Mucosa of rectum (tissue), 2 donors: Measurements from ENCODE around the gene MBD4.
"Not testable (repeated sequence)": the region's sequence is repeated elsewhere in the genome, so short reads cannot be mapped to it uniquely, and the experiment has no call there.

Experiments
- H3K27ac ChIP-seq, 2 donors: one replicate each; pipeline ENCODE4 v1.7.0; 2013; ENCODE audit warnings: inconsistent platforms in 2 of 2, low read depth in 2 of 2, low read length in 2 of 2
- H3K27me3 ChIP-seq, 2 donors: one replicate each; pipeline ENCODE4 v1.7.0; 2013; ENCODE audit warnings: low read length in 2 of 2; ENCODE audit not compliant: control insufficient read depth in 2 of 2, insufficient read depth in 2 of 2
- H3K36me3 ChIP-seq, 2 donors: one replicate each; pipeline ENCODE4 v1.7.0; 2013; ENCODE audit warnings: low read length in 2 of 2; ENCODE audit not compliant: control insufficient read depth in 2 of 2, insufficient read depth in 2 of 2
- H3K4me1 ChIP-seq, 2 donors: one replicate each; pipeline ENCODE4 v1.7.0; 2013; ENCODE audit warnings: low read length in 2 of 2, mild to moderate bottlenecking in 1 of 2; ENCODE audit not compliant: control insufficient read depth in 2 of 2, insufficient read depth in 2 of 2
- H3K4me3 ChIP-seq, 2 donors: one replicate each; pipeline ENCODE4 v1.7.0; 2013; ENCODE audit warnings: low read length in 2 of 2
- H3K9ac ChIP-seq, 2 donors: one replicate each; pipeline ENCODE4 v1.7.0; 2013; ENCODE audit warnings: low read length in 2 of 2, low read depth in 1 of 2, mild to moderate bottlenecking in 1 of 2
- H3K9me3 ChIP-seq, 2 donors: one replicate each; pipeline ENCODE4 v1.7.0; 2013; ENCODE audit warnings: low read length in 2 of 2; ENCODE audit not compliant: control insufficient read depth in 2 of 2
- donor health status: healthy.
- donor health status: Normal muscosa, but diverticular disease.

The MBD4 gene

GRCh38 chr3:129402210-129402609 lies 37.5 kb downstream of the MBD4 start:
- no peaks in the 10 kb centered on the region for H3K27me3 ChIP-seq
- peaks cover 8 to 11% of the 10 kb centered on the region in 2 donors for H3K4me1 ChIP-seq
- no peak overlapping the region for H3K4me3 ChIP-seq
- H3K9ac ChIP-seq = no peak overlapping the region
- no peaks in the 10 kb centered on the region for H3K9me3 ChIP-seq
- no peak overlapping the region for H3K27ac ChIP-seq
- no peaks in the 10 kb centered on the region for H3K36me3 ChIP-seq

GRCh38 chr3:129399895-129400357 lies 39.8 kb downstream of the MBD4 start:
- Histone ChIP-seq H3K36me3 (peaks cover 0 to 5% of the 10 kb centered on the region in 2 donors), H3K27me3 (no peaks in the 10 kb centered on the region), H3K9ac (peak overlapping the region in 1 of 2 donors; percentile 81), H3K27ac (peak overlapping the region; percentile 74 to 83), H3K4me1 (peaks cover 8 to 11% of the 10 kb centered on the region in 2 donors), H3K9me3 (no peaks in the 10 kb centered on the region), H3K4me3 (peak overlapping the region; percentile 89 to 92)

- peak overlapping the region; percentile 80 to 81 for H3K9ac ChIP-seq
- H3K27ac ChIP-seq = peak overlapping the region; percentile 74 to 83
- H3K9me3 ChIP-seq = no peaks in the 10 kb centered on the region
- H3K27me3 ChIP-seq = no peaks in the 10 kb centered on the region
- H3K4me3 ChIP-seq = peak overlapping the region; percentile 89 to 92
- peaks cover 8 to 11% of the 10 kb centered on the region in 2 donors for H3K4me1 ChIP-seq
- H3K36me3 ChIP-seq = peaks cover 0 to 8% of the 10 kb centered on the region in 2 donors
These were observed 40.4 kb downstream of the MBD4 start for GRCh38 chr3:129399145-129399894.

GRCh38 chr3:129398803-129399144 lies 41.0 kb downstream of the MBD4 start:
- peak overlapping the region; percentile 74 to 83 for H3K27ac ChIP-seq
- peaks cover 0 to 8% of the 10 kb centered on the region in 2 donors for H3K36me3 ChIP-seq
- H3K4me1 ChIP-seq = peaks cover 8 to 11% of the 10 kb centered on the region in 2 donors
- H3K4me3 ChIP-seq = peak overlapping the region; percentile 89 to 92
- no peaks in the 10 kb centered on the region for H3K9me3 ChIP-seq
- H3K9ac ChIP-seq = peak overlapping the region; percentile 80 to 81
- no peaks in the 10 kb centered on the region for H3K27me3 ChIP-seq

- H3K27ac ChIP-seq, H3K4me3 ChIP-seq, H3K9me3 ChIP-seq, H3K4me1 ChIP-seq, H3K27me3 ChIP-seq, H3K9ac ChIP-seq: not testable (repeated sequence)
- H3K36me3 ChIP-seq = peaks cover 20 to 37% of the 10 kb centered on the region in 2 donors
These were observed 45.8 kb downstream of the MBD4 start for GRCh38 chr3:129393760-129394564.

- H3K4me3 ChIP-seq = no peak overlapping the region
- no peak overlapping the region for H3K27ac ChIP-seq
- no peaks in the 10 kb centered on the region for H3K9me3 ChIP-seq
- no peaks in the 10 kb centered on the region for H3K27me3 ChIP-seq
- no peak overlapping the region for H3K9ac ChIP-seq
- peaks cover 2 to 4% of the 10 kb centered on the region in 2 donors for H3K4me1 ChIP-seq
- peaks cover 20 to 40% of the 10 kb centered on the region in 2 donors for H3K36me3 ChIP-seq
These were observed 46.5 kb downstream of the MBD4 start for GRCh38 chr3:129393271-129393670.

DNA sequence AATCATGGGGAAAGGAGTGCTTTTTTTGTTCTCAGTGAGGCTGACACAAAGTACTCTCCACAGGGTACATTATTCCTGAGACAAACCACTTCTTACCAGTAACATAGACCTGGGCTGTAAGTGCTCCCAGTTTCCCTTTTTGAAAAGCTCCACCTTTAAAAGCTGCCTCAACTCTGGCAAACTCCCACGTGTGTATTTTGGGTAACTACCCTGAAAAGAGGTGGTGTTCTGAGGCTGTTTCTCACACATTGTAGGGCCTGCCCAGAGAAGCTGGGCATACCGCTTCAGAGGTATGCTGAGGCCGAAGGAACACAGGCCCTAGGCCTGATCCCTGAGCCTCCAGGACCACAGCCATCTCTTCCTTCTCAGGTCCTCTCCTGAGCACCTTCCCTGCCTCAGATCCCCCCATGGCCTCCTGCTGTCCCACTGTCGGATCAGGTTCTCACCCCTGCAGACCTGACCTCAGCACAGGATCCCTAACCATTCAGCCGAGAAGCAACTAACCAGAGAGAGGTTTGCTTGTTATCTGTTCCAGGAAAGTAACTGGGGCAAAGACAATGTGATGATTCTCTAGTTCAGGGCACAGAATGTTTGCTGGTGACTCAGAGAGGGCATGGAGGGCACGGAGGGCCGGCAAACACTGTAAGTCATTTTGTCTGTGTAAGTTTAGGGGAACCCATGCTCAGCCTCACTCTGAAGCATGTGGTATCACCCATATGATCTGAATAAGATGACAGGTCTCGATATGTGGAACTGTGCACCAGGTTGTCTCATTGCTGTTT lies 47.5 kb downstream of the MBD4 start:
- H3K4me3 ChIP-seq, H3K27ac ChIP-seq, H3K27me3 ChIP-seq, H3K9me3 ChIP-seq, H3K4me1 ChIP-seq, H3K9ac ChIP-seq: not testable (repeated sequence)
- H3K36me3 ChIP-seq = peaks cover 22 to 47% of the 10 kb centered on the region in 2 donors

DNA sequence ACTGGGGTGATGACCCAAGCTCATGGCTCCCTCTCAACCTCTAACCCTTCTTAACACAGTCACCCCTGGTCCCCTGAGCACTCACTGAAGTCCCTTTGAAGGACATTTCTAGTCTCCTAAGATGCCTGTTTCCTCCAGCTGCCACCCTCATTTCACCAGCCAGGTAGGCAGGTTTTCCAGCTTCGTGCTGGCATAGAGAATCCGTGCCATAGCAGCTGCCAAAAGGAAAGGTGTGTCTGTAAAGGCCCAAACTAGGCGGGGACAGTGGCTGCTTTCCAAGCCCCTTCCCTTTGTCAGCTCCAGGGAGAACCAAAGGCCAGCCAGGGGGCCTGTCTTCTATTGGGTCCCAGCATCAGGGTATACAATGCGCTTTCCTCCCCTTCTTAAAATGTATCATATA lies 48.2 kb downstream of the MBD4 start:
- not testable (repeated sequence) for H3K27ac ChIP-seq, H3K9me3 ChIP-seq, H3K9ac ChIP-seq, H3K4me1 ChIP-seq, H3K27me3 ChIP-seq, H3K4me3 ChIP-seq
- H3K36me3 ChIP-seq = peaks cover 27 to 46% of the 10 kb centered on the region in 2 donors

- Histone ChIP-seq H3K36me3 (peaks cover 27 to 44% of the 10 kb centered on the region in 2 donors), H3K9ac (no peak overlapping the region), H3K4me3 (no peak overlapping the region), H3K27me3 (no peaks in the 10 kb centered on the region), H3K4me1 (peaks cover 0 to 2% of the 10 kb centered on the region in 2 donors), H3K27ac (peak overlapping the region in 1 of 2 donors; percentile 32), H3K9me3 (no peaks in the 10 kb centered on the region)
These were observed 50.2 kb downstream of the MBD4 start for GRCh38 chr3:129389572-129389937.
